Measurements from ENCODE around the gene IFI16.
"Not testable (repeated sequence)": the region's sequence is repeated elsewhere in the genome, so short reads cannot be mapped to it uniquely, and the experiment has no call there.

IFI16 gene

DNA sequence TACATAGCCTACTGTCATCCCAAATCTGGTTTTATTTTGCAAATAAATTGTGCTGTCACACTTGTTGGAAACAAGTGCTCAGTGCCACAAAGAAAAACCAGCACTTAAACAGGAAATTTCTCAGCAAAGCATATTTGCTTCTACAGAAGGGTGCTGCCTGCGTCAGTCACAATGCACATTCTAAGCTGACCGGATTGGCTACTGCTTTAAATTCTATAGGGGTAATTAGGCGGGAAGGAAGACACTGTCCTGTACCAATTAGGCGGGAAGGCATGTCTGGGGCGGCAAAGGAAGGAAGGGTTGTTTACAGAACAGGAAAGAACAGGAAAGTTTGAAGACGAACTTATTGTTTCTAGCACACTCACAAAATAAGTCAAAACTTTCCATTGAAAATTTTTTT lies 2.8 kb downstream of the IFI16 start:
- DNase-seq (ENCODE audit: low read depth in 2 of 2) = peak; percentile 50 to 57
- peak overlapping the region; percentile 17 to 68 for H3K4me3 ChIP-seq (replicated peaks in 1 of 2; ENCODE audit: low read depth in 2 of 2, low read length in 2 of 2)

DNA sequence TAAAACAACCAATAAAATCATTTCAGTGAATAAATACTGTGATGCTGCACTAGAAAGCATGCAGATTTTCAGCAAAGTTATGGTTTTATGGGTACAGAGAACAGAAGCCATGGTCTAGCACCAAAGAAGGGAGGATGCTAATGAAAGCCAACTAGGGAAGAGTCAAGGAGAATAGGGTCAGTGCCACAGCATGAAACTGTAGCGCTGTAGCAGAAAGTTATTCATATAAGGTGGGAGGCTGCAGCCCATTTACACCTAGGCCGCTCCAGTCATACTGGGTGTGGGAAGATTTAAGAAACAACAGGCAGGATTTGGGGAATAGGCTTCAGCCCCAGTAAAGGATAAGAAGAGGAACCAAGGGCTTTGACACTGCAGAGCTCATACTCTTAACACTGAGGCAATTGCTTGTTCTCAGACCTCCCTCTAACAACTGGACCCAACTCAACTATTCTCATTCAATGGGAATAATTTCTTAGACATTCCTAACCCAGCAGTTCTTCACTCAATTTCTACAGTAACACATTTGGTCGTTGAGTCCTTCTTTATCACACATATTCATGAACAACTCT lies 4.4 kb downstream of the IFI16 start:
- no peak for DNase-seq (ENCODE audit: low read depth in 2 of 2)
- TF ChIP-seq, protein P1, sequence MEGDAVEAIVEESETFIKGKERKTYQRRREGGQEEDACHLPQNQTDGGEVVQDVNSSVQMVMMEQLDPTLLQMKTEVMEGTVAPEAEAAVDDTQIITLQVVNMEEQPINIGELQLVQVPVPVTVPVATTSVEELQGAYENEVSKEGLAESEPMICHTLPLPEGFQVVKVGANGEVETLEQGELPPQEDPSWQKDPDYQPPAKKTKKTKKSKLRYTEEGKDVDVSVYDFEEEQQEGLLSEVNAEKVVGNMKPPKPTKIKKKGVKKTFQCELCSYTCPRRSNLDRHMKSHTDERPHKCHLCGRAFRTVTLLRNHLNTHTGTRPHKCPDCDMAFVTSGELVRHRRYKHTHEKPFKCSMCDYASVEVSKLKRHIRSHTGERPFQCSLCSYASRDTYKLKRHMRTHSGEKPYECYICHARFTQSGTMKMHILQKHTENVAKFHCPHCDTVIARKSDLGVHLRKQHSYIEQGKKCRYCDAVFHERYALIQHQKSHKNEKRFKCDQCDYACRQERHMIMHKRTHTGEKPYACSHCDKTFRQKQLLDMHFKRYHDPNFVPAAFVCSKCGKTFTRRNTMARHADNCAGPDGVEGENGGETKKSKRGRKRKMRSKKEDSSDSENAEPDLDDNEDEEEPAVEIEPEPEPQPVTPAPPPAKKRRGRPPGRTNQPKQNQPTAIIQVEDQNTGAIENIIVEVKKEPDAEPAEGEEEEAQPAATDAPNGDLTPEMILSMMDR (IDR thresholded peaks at IDR 0.05; ENCODE audit: low read depth, low read length) = no peak

More for the DNA sequence above, 2.8 kb downstream of the IFI16 start:
- TF ChIP-seq, protein P1 (IDR thresholded peaks at IDR 0.05; ENCODE audit: low read depth, low read length) = no peak

DNA sequence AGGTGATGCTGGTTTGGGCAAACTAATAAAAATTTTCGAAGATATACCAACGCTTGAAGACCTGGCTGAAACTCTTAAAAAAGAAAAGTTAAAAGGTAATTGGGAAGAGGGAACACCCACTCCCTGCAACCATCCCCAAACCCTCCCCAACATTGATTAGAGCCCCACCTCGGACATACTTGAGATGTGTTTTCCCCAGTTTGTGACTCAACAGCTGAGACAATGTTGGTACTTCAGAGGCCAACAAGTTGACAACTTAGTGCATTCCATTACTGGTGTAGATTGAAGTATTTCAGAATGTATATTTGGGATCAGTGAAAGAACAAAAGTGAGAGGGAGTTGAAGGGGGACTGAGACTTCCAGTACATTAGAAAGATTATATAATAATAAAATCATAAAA lies 5.1 kb downstream of the IFI16 start:
- H3K4me3 ChIP-seq (replicated peaks in 1 of 2; ENCODE audit: low read depth in 2 of 2, low read length in 2 of 2) = no peak overlapping the region
- TF ChIP-seq, protein P1 (IDR thresholded peaks at IDR 0.05; ENCODE audit: low read depth, low read length) = no peak
- peak in 1 of 2 donors; percentile 37 for DNase-seq (ENCODE audit: low read depth in 2 of 2)

More for the DNA sequence above, 4.4 kb downstream of the IFI16 start:
- no peak overlapping the region for H3K4me3 ChIP-seq (replicated peaks in 1 of 2; ENCODE audit: low read depth in 2 of 2, low read length in 2 of 2)

DNA sequence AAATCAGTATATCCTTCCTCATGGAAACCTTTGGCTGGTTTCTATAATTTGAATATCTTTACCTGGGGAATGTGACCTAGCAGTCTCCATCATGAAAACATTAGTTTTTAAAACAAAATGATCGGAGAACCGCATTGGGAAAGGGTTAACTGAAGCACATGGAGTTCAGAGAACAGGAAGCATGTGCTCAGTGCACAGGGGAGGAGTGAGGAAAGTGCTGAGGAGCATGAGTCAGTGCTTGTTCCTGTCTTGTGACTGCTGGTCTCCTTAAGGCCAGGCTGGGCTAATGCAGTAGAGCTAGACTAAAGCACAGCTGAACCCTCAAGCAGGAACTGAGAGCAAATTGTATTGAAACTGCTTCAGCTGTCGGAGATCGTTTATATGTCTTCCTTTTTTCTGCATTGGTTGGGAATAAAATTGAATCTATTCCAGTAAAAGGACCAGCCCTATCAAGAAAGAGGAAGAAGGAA lies 5.8 kb downstream of the IFI16 start:
- peak overlapping the region in 1 of 2 donors; percentile 11 for H3K4me3 ChIP-seq (replicated peaks in 1 of 2; ENCODE audit: low read depth in 2 of 2, low read length in 2 of 2)
- DNase-seq (ENCODE audit: low read depth in 2 of 2) = peak; percentile 92 to 96
- TF ChIP-seq, protein P1 (IDR thresholded peaks at IDR 0.05; ENCODE audit: low read depth, low read length) = no peak

DNA sequence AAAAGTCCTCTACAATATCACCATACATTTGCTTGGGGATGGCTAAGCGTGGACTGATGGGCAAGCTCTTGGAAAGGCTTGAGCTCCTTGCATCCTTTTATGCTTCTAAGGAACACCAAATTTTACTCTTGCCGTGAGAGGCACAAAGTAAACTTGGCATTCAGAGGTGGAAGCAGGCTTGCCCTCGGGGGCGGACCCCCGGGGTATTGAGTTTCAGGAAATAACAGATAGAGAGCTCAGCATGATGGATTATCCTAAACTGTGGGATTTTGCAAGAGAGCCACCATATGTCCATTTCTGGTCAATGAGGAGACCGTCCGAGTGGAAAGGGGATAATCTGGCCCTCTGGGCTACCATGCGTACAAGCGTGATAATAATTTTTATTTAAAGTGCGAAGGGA lies 14.0 kb downstream of the IFI16 start:
- no peak overlapping the region for H3K4me3 ChIP-seq (replicated peaks in 1 of 2; ENCODE audit: low read depth in 2 of 2, low read length in 2 of 2)
- no peak for DNase-seq (ENCODE audit: low read depth in 2 of 2)
- TF ChIP-seq, protein P1 (IDR thresholded peaks at IDR 0.05; ENCODE audit: low read depth, low read length) = no peak

DNA sequence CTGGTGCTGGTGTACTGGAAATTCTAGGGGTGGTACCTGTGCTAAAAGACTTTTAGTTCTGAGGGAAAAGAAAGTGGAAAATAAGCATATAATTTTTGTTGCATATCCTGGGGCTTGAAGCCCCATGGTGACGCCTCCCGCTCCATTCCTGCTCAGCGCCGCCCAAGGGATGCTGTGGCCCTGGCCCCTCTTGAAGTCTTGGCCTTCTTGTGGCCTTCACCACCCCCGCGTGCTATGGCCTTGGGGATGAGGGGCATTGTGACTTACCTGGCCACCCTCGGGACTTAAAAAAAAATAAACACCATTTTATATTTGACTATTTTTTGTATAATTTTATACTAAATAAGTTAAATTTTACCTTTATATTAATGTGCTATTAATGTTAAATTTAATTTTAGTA lies 15.3 kb downstream of the IFI16 start:
- H3K4me3 ChIP-seq (replicated peaks in 1 of 2; ENCODE audit: low read depth in 2 of 2, low read length in 2 of 2) = no peak overlapping the region
- TF ChIP-seq, protein P1 (IDR thresholded peaks at IDR 0.05; ENCODE audit: low read depth, low read length) = no peak
- DNase-seq (ENCODE audit: low read depth in 2 of 2) = no peak

DNA sequence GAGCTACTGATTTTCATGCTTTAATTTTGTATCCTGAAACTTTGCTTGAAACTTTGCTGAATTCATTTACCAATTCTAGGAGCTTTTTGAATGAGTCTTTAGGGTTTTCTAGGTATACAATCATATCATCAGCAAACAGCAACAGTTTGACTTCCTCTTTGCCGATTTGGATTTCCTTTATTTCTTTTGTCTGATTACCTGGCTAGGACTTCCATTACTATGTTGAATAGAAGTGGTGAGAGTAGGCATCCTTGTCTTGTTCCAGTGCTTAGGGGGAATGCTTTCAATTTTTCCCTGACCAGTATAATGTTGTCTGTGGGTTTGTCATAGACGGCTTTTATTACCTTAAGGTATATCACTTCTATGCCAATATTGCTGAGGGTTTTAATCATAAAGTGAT lies 17.1 kb downstream of the IFI16 start:
- DNase-seq (ENCODE audit: low read depth in 2 of 2) = not testable (repeated sequence)

More for the DNA sequence above, 17.1 kb downstream of the IFI16 start:
- H3K4me3 ChIP-seq (replicated peaks in 1 of 2; ENCODE audit: low read depth in 2 of 2, low read length in 2 of 2) = not testable (repeated sequence)

All from cardiac fibroblast (primary cell).